ENCODE measurements around the gene TNFSF11.

The TNFSF11 gene

GRCh38 chr13:42651936-42652641 lies 78.1 kb downstream of the TNFSF11 start:
- in situ Hi-C loops (cut with MboI; ENCODE audit: low sequenced_read_pairs): no loop called here

DNA sequence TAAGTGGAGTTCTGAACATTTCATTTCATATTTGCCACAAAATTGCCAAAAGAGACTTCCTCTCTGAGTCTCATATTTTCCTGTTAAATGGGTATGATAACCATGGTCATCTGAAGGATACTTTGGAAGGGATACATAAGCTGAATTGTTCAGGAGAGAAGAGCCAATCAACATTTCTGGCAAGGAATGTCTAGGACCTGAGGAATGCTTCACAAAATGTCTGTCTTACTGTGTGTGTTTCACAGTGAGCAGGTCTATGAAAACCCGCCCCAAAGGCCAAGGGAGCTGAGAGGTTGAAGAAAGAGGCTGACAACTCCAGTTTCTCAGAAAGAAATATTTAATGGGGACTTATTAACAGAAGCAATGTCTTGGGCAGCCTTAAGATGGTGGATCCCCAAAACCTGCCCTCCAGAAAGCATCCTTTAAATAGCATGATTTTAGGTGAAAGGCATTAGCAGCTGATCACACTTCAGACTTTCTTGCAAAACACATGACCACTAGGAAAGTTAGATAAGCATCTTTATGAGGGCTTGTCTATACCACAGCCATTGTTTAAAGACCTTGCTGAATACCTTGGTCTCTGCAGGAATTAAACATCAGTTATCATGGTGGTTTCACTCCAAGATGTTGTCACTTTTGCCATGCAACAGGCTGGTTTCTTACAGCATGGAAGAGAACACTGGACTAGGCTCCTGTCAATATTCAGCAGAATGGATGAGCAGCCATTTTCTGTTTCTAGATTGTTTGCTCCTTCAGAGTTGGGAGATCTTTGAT lies 78.9 kb downstream of the TNFSF11 start:
- in situ Hi-C loops (cut with MboI; ENCODE audit: low sequenced_read_pairs): no loop called here

DNA sequence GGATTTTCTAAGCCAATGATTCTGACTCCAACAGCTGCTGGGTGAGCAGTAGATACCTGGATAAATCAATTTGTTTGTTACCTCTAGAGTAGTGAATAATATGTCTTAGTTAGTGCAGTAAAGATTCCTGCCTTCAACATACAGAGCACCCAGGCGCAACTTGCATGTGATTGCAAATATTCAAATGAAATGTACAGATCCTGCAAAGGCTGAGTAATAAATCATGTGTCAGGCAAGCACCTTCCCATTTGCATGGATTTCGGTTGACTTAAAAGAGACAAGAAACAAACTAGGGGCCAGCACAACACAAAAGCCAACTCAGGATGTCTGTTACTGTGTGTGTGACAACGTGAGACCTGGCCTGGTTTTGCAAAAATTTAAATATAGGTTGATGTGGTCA lies 79.7 kb downstream of the TNFSF11 start:
- in situ Hi-C loops (cut with MboI; ENCODE audit: low sequenced_read_pairs): no loop called here

GRCh38 chr13:42654212-42654611 lies 80.3 kb downstream of the TNFSF11 start:
- in situ Hi-C loops (cut with MboI; ENCODE audit: low sequenced_read_pairs): no loop called here

- in situ Hi-C loops (cut with MboI; ENCODE audit: low sequenced_read_pairs): no loop called here
These were observed 80.8 kb downstream of the TNFSF11 start for GRCh38 chr13:42654722-42655121.

DNA sequence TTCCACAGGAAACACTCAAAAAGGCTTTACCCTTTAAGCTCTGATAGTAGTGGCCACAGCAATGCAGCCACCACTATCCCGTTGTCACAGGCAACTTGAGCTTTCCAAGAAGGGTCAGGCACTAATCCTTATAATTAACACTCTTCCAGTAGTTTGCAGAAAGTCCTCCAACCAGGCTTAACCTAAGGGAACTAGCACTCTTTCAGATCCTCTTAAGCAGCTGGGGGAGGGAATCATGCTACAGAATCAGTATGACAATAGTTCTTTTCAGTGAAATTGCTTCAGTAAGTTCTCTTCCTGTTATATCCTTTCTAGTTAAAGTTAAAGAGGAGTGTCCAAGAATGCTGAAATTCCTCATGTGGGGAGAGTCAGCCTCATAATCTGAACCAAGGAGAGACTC lies 82.2 kb downstream of the TNFSF11 start:
- in situ Hi-C loops (cut with MboI; ENCODE audit: low sequenced_read_pairs): no loop called here

DNA sequence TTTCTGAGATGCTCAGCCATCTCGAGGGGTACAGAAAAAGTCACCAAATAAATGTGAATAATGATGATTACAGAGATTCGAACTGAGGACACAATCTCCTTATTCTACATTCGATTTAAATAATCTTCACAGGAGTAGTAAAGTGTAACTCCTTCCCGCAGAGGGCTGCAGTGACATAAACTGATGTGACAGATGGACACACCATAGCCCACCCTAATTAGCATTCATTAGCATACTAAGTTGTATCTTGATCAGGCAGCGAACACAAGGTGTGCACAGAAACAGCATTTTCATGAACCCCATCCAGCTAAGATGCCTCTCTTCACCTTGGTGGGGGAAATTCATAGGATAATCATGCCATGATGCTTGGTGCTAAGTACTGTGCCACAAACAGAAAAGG lies 83.0 kb downstream of the TNFSF11 start:
- in situ Hi-C loops (cut with MboI; ENCODE audit: low sequenced_read_pairs): no loop called here
